ENCODE data around the gene NEK8.
"Not testable (repeated sequence)": the region's sequence is repeated elsewhere in the genome, so short reads cannot be mapped to it uniquely, and the experiment has no call there.

Gene NEK8

GRCh38 chr17:28760601-28761562 lies 32.3 kb downstream of the NEK8 start:
- DNase-seq (ENCODE audit: extremely low read depth in 1 of 2, low read depth in 1 of 2) = no peak

GRCh38 chr17:28763137-28763799 lies 34.7 kb downstream of the NEK8 start:
- DNase-seq (ENCODE audit: extremely low read depth in 1 of 2, low read depth in 1 of 2) = no peak

GRCh38 chr17:28763804-28764266 lies 35.2 kb downstream of the NEK8 start:
- DNase-seq (ENCODE audit: extremely low read depth in 1 of 2, low read depth in 1 of 2) = peak; percentile 53 to 57

- no peak for DNase-seq (ENCODE audit: extremely low read depth in 1 of 2, low read depth in 1 of 2)
These were observed 36.5 kb downstream of the NEK8 start for GRCh38 chr17:28765038-28765437.

- no peak for DNase-seq (ENCODE audit: extremely low read depth in 1 of 2, low read depth in 1 of 2)
These were observed 45.1 kb downstream of the NEK8 start for GRCh38 chr17:28773736-28774135.

- DNase-seq (ENCODE audit: extremely low read depth in 1 of 2, low read depth in 1 of 2) = no peak
These were observed 45.6 kb downstream of the NEK8 start for GRCh38 chr17:28774206-28774605.

GRCh38 chr17:28777178-28777577 lies 48.6 kb downstream of the NEK8 start:
- DNase-seq (ENCODE audit: extremely low read depth in 1 of 2, low read depth in 1 of 2) = no peak

GRCh38 chr17:28779601-28780000 lies 51.0 kb downstream of the NEK8 start:
- not testable (repeated sequence) for DNase-seq (ENCODE audit: extremely low read depth in 1 of 2, low read depth in 1 of 2)

GRCh38 chr17:28783161-28783560 lies 54.6 kb downstream of the NEK8 start:
- no peak for DNase-seq (ENCODE audit: extremely low read depth in 1 of 2, low read depth in 1 of 2)

GRCh38 chr17:28788100-28788499 lies 59.5 kb downstream of the NEK8 start:
- DNase-seq (ENCODE audit: extremely low read depth in 1 of 2, low read depth in 1 of 2) = no peak
